IMR-90 (cell line): ENCODE results near the gene PALLD. TPM values are rescaled to one million over a fixed set of nuclear protein-coding genes. Genes with fewer than 3 reads are reported as not detected.

Experiments
- ATAC-seq: fragments of 200-7000 bp; cut with Tn5 transposase; 2 replicates; pipeline ENCODE4 v1.9.1; 2020; ENCODE audit warnings: low read depth, mild to moderate bottlenecking, moderate library complexity
- BruUV-seq: library from RNA; stranded (reverse); fragments of 400-500 nt; replicated peaks from 2 replicates; lab custom pipeline; 2021; lab: Mats Ljungman, UMichigan
- CTCF ChIA-PET: fragments of 300-600 bp; formaldehyde crosslinking; extraction: SDS; loops from one replicate; lab custom pipeline; 2021; ENCODE audit warnings: antibody characterized with exemption; lab: Yijun Ruan, JAX
- POLR2A ChIA-PET: fragments of 300-600 bp; sonication (Branson Sonifier 250); formaldehyde crosslinking; loops from one replicate; lab custom pipeline; 2022; ENCODE audit warnings: antibody characterized with exemption; ENCODE audit not compliant: unreplicated experiment; lab: Charles Lee
- DNase-seq: peaks from one replicate; pipeline ENCODE4 v3.0.0; 2013
- H2AFZ ChIP-seq: replicated peaks from 2 replicates; pipeline ENCODE3; 2013; ENCODE audit warnings: low read length, mild to moderate bottlenecking; ENCODE audit not compliant: poor library complexity
- H2AK5ac ChIP-seq: 2 replicates; pipeline ENCODE4 v1.6.1; 2013; ENCODE audit warnings: low read depth, low read length, inconsistent platforms
- H2AK9ac ChIP-seq: replicated peaks from 2 replicates; pipeline ENCODE3; 2013; ENCODE audit warnings: mild to moderate bottlenecking, low read depth, low read length, moderate library complexity; ENCODE audit not compliant: poor library complexity
- H2BK120ac ChIP-seq: 2 replicates; pipeline ENCODE4 v1.6.1; 2013; ENCODE audit warnings: low read depth, low read length, inconsistent platforms
- H2BK15ac ChIP-seq: 3 replicates; pipeline ENCODE4 v1.6.1; 2013; ENCODE audit warnings: low read depth, low read length, inconsistent platforms
- H2BK20ac ChIP-seq: 2 replicates; pipeline ENCODE4 v1.6.1; 2013; ENCODE audit warnings: low read depth, mild to moderate bottlenecking, inconsistent platforms, low read length, moderate library complexity
- H2BK5ac ChIP-seq: 2 replicates; pipeline ENCODE4 v1.6.1; 2013; ENCODE audit warnings: mild to moderate bottlenecking, low read depth, low read length, inconsistent platforms; ENCODE audit not compliant: poor library complexity, severe bottlenecking
- H3K14ac ChIP-seq: replicated peaks from 2 replicates; pipeline ENCODE4 v1.6.1; 2013; ENCODE audit warnings: low read depth, low read length, inconsistent platforms
- H3K18ac ChIP-seq: 2 replicates; pipeline ENCODE4 v1.6.1; 2013; ENCODE audit warnings: low read depth, low read length, control low read depth
- H3K23ac ChIP-seq: 2 replicates; pipeline ENCODE4 v1.6.1; 2013; ENCODE audit warnings: low read depth, low read length, inconsistent platforms
- H3K27ac ChIP-seq: 2 replicates; pipeline ENCODE4 v1.5.1; 2013; ENCODE audit warnings: mild to moderate bottlenecking, control low read depth, low read length; ENCODE audit not compliant: insufficient read depth
- H3K27me3 ChIP-seq: 2 replicates; pipeline ENCODE4 v1.6.1; 2013; ENCODE audit warnings: low read length; ENCODE audit not compliant: control insufficient read depth, insufficient read depth
- H3K36me3 ChIP-seq: 2 replicates; pipeline ENCODE4 v1.6.1; 2013; ENCODE audit warnings: low read length, mixed read lengths; ENCODE audit not compliant: control insufficient read depth, insufficient read depth
- H3K4ac ChIP-seq: 2 replicates; pipeline ENCODE4 v1.6.1; 2013; ENCODE audit warnings: low read depth, low read length, inconsistent platforms
- H3K4me1 ChIP-seq: 2 replicates; pipeline ENCODE4 v1.6.1; 2013; ENCODE audit warnings: low read length, mixed read lengths; ENCODE audit not compliant: control insufficient read depth, insufficient read depth
- H3K4me2 ChIP-seq: 2 replicates; pipeline ENCODE4 v1.6.1; 2013; ENCODE audit warnings: low read depth, mild to moderate bottlenecking, control low read depth, low read length, moderate library complexity
- H3K4me3 ChIP-seq: 2 replicates; pipeline ENCODE4 v1.5.1; 2013; ENCODE audit warnings: low read depth, mild to moderate bottlenecking, control low read depth, low read length, moderate library complexity; ENCODE audit not compliant: insufficient read depth
- H3K56ac ChIP-seq: 2 replicates; pipeline ENCODE4 v1.6.1; 2013; ENCODE audit warnings: low read length, inconsistent platforms; ENCODE audit not compliant: insufficient read depth; ENCODE audit errors: extremely low read depth
- H3K79me1 ChIP-seq, 2 experiments: 2 replicates each; pipeline ENCODE4 v1.6.1; 2013; ENCODE audit warnings: low read length in 2 of 2, inconsistent platforms in 1 of 2, low read depth in 1 of 2
- H3K9ac ChIP-seq: 2 replicates; pipeline ENCODE4 v1.6.1; 2013; ENCODE audit warnings: low read depth, low read length, control low read depth
- H3K9me1 ChIP-seq: 2 replicates; pipeline ENCODE4 v1.6.1; 2013; ENCODE audit warnings: low read length, inconsistent platforms; ENCODE audit not compliant: insufficient read depth
- H3K9me3 ChIP-seq: 2 replicates; pipeline ENCODE4 v1.6.1; 2013; ENCODE audit warnings: low read length; ENCODE audit not compliant: control insufficient read depth, insufficient read depth
- H4K20me1 ChIP-seq: 2 replicates; pipeline ENCODE4 v1.6.1; 2013; ENCODE audit warnings: low read length, inconsistent platforms; ENCODE audit not compliant: insufficient read depth
- H4K5ac ChIP-seq: 2 replicates; pipeline ENCODE4 v1.6.1; 2013; ENCODE audit warnings: mild to moderate bottlenecking, low read depth, low read length, control low read depth
- H4K8ac ChIP-seq, 2 experiments: 2 replicates each; pipeline ENCODE4 v1.6.1; 2013; ENCODE audit warnings: low read depth in 2 of 2, low read length in 2 of 2, control low read depth in 1 of 2, inconsistent platforms in 1 of 2
- H4K91ac ChIP-seq: 2 replicates; pipeline ENCODE4 v1.6.1; 2013; ENCODE audit warnings: low read depth, low read length, inconsistent platforms; ENCODE audit not compliant: insufficient read depth
- FOS ChIP-seq: fragments of 150-350 bp; IDR thresholded peaks from 2 replicates; pipeline ENCODE4 v1.6.1; 2016; ENCODE audit warnings: low read depth, low read length
- WGBS, 2 experiments: methylation state at CpG; one replicate each; pipeline versions ENCODE4 v1.1.5 to v1.1.7; 2013; ENCODE audit warnings: missing lambda C conversion rate in 2 of 2; ENCODE audit not compliant: insufficient read length in 1 of 2; ENCODE audit errors: extremely low coverage in 2 of 2; 5-methylcytosine and 5-hydroxymethylcytosine counted together
- dilution Hi-C: fragments of 300-500 bp; cut with HindIII; formaldehyde crosslinking; loops from one replicate; pipeline ENCODE4 v1.14.3; 2018; ENCODE audit warnings: low sequenced_read_pairs; ENCODE audit not compliant: unreplicated experiment
- in situ Hi-C: fragments of 300-500 bp; cut with MboI; formaldehyde crosslinking; loops from 3 replicates; pipeline ENCODE4 v1.14.3; 2019; ENCODE audit warnings: low sequenced_read_pairs, inconsistent platforms, mixed read lengths
- intact Hi-C: fragments of 100-400 bp; cut with micrococcal nuclease; formaldehyde crosslinking; loops from 2 replicates; pipeline ENCODE4 v1.10.0; 2022
- polyA plus RNA-seq, 3 experiments: library from polyadenylated mRNA; depleted of rRNA; stranded (reverse); fragments of >200 nt; gene quantifications; 2 replicates each; pipeline ENCODE4 v1.2.3, GENCODE V29; 2012; ENCODE audit warnings: low replicate concordance in 1 of 3
- total RNA-seq: library from RNA; depleted of rRNA; stranded (reverse); fragments of >200 nt; gene quantifications from 2 replicates; pipeline ENCODE4 v1.2.3, GENCODE V29; 2012
- TF ChIP-seq, protein P1 (sequence below): conservative IDR thresholded peaks from 2 replicates; pipeline ENCODE4 v1.5.1; 2012; ENCODE audit warnings: mild to moderate bottlenecking, low read depth, low read length, improper control_type of control experiment

PALLD gene
- total and polyA plus RNA-seq, 2 of the 4 experiments (the other 2 are of a cell fraction), result 91.0 to 91.9 TPM

DNA sequence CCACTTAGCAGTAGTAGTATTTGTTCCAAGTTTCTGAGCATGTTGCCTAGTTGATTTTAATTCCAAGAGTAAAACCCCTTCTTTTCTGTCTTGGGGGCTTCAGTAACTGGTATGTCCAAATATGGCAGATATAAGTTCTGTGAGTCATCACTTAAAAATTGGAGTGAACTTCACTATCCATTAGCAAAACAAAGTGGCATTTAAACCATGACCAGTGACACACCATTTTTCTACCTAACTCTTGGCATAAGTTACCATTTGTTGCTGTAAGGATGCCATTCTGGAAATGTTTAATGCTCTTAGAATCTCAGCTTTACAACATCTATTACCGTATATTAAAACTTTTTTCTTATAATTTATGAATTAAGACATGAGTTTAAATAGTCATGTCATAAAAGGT is 411.2 kb downstream of the PALLD start:
- H3K56ac ChIP-seq, result no peak overlapping the region
- TF ChIP-seq, protein P1, sequence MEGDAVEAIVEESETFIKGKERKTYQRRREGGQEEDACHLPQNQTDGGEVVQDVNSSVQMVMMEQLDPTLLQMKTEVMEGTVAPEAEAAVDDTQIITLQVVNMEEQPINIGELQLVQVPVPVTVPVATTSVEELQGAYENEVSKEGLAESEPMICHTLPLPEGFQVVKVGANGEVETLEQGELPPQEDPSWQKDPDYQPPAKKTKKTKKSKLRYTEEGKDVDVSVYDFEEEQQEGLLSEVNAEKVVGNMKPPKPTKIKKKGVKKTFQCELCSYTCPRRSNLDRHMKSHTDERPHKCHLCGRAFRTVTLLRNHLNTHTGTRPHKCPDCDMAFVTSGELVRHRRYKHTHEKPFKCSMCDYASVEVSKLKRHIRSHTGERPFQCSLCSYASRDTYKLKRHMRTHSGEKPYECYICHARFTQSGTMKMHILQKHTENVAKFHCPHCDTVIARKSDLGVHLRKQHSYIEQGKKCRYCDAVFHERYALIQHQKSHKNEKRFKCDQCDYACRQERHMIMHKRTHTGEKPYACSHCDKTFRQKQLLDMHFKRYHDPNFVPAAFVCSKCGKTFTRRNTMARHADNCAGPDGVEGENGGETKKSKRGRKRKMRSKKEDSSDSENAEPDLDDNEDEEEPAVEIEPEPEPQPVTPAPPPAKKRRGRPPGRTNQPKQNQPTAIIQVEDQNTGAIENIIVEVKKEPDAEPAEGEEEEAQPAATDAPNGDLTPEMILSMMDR, result no peak
- TF ChIP-seq FOS, result peak; percentile 46; the same call in 1 of the 2 replicates
- in situ Hi-C loops, result no loop called here
- DNase-seq (peak; percentile 69), ATAC-seq (peak; percentile 40)
- H2BK15ac ChIP-seq, result 0 out of 3 replicates have a peak overlapping the region, but pooled peaks have one; percentile 43
- dilution Hi-C loops, result no loop called here
- H3K18ac ChIP-seq, result peak overlapping the region; percentile 73; the same call in 1 of the 2 replicates
- peak overlapping the region; percentile 38; the same call in 1 of the 2 replicates for H3K27ac ChIP-seq
- no peak overlapping the region for H3K4me3 ChIP-seq
- BruUV-seq, result no TSS peak
- no peak overlapping the region for H3K4me2 ChIP-seq
- no peak overlapping the region for H2AK9ac ChIP-seq
- ChIA-PET CTCF (interaction anchor here (1.5 to 1.6 kb wide), 2 partner anchors 14 to 322 kb away, joined by 5 to 6 read pairs; no protein-coding TSS in a partner anchor), POLR2A (no interaction called here)
- intact Hi-C loops, result loop anchor here (5.0 kb wide), 1 partner anchor 76 kb away; no protein-coding TSS in a partner anchor
- H3K79me1 ChIP-seq, result peaks cover 14 to 40% of the 10 kb centered on the region in 2 experiments
- no peak overlapping the region for H2AFZ ChIP-seq
- H3K23ac ChIP-seq, result peak overlapping the region; percentile 73; the same call in 1 of the 2 replicates
- H3K36me3 ChIP-seq, result peaks cover 31% of the 10 kb centered on the region
- H3K27me3 ChIP-seq, result no peaks in the 10 kb centered on the region
- H4K20me1 ChIP-seq, result no peaks in the 10 kb centered on the region
- H3K4me1 ChIP-seq, result peaks cover 5% of the 10 kb centered on the region
- H2AK5ac ChIP-seq, result no peak overlapping the region
- peak overlapping the region; percentile 41 to 85 for H4K8ac ChIP-seq
- peak overlapping the region; percentile 75; the same call in 1 of the 2 replicates for H3K4ac ChIP-seq
- WGBS, 2 experiments, result no CpG with 5 or more reads among the region's 1 CpG
- peak overlapping the region; percentile 79; the same call in 1 of the 2 replicates for H4K91ac ChIP-seq
- H3K9me1 ChIP-seq, result 0 out of 2 replicates have a peak, but pooled peaks cover 4% of the 10 kb centered on the region
- peak overlapping the region; percentile 64; the same call in 1 of the 2 replicates for H4K5ac ChIP-seq
- peak overlapping the region; percentile 89 for H2BK5ac ChIP-seq
- peak overlapping the region; percentile 68 for H2BK20ac ChIP-seq
- no peak overlapping the region for H3K9ac ChIP-seq
- peak overlapping the region; percentile 88 for H2BK120ac ChIP-seq
- no peaks in the 10 kb centered on the region for H3K9me3 ChIP-seq
- H3K14ac ChIP-seq, result peak overlapping the region; percentile 42; the same call in 1 of the 2 replicates
